ENCODE results near the gene ATXN10.
A peak's percentile ranks its signal among the peaks of the same experiment; 100 is the strongest.

Gene ATXN10

GRCh38 chr22:45772743-45773142, 101.1 kb downstream of the ATXN10 start:
- H3K36me3 ChIP-seq (ENCODE audit: insufficient read depth, low read length), result peaks cover 25% of the 10 kb centered on the region
- H3K4me1 ChIP-seq (ENCODE audit: insufficient read depth, low read length, severe bottlenecking), result peaks cover 99% of the 10 kb centered on the region
- no peaks in the 10 kb centered on the region for H3K27me3 ChIP-seq (ENCODE audit: insufficient read depth, low read length)
- no peaks in the 10 kb centered on the region for H4K20me1 ChIP-seq (ENCODE audit: insufficient read depth, low read length)
- peaks cover 45% of the 10 kb centered on the region for H3F3A ChIP-seq (ENCODE audit: insufficient read depth, low read length)
- H3K9ac ChIP-seq (ENCODE audit: low read length), result peak overlapping the region; percentile 65
- H3K79me2 ChIP-seq (ENCODE audit: insufficient read depth, low read length), result peaks cover 6% of the 10 kb centered on the region; the same call in 1 of the 2 replicates
- no peak overlapping the region for H2AFZ ChIP-seq (ENCODE audit: low read length)
- H3K4me2 ChIP-seq (ENCODE audit: low read length), result peak overlapping the region; percentile 55
- H3K4me3 ChIP-seq (ENCODE audit: low read depth, low read length, poor library complexity, severe bottlenecking), result peak overlapping the region; percentile 15
- H3K27ac ChIP-seq (ENCODE audit: low read depth, low read length, poor library complexity, severe bottlenecking), result peak overlapping the region; percentile 100
- TF ChIP-seq CTCF (IDR thresholded peaks at IDR 0.05; ENCODE audit: low read length) (no peak), EZH2 (IDR thresholded peaks at IDR 0.05; ENCODE audit: borderline replicate concordance, low read length) (no peak)
- H3K9me2 ChIP-seq (ENCODE audit: low read depth, low read length), result no peaks in the 10 kb centered on the region
- H3K9me3 ChIP-seq (ENCODE audit: low read length), result no peaks in the 10 kb centered on the region

- TF ChIP-seq CTCF (IDR thresholded peaks at IDR 0.05; ENCODE audit: low read length) (no peak), EZH2 (IDR thresholded peaks at IDR 0.05; ENCODE audit: borderline replicate concordance, low read length) (no peak)
- no peaks in the 10 kb centered on the region for H3K27me3 ChIP-seq (ENCODE audit: insufficient read depth, low read length)
- H3K4me1 ChIP-seq (ENCODE audit: insufficient read depth, low read length, severe bottlenecking), result peaks cover 99% of the 10 kb centered on the region
- no peaks in the 10 kb centered on the region for H4K20me1 ChIP-seq (ENCODE audit: insufficient read depth, low read length)
- peak overlapping the region; percentile 100 for H3K27ac ChIP-seq (ENCODE audit: low read depth, low read length, poor library complexity, severe bottlenecking)
- peaks cover 35% of the 10 kb centered on the region for H3K36me3 ChIP-seq (ENCODE audit: insufficient read depth, low read length)
- peak overlapping the region; percentile 64; the same call in 1 of the 2 replicates for H3K4me2 ChIP-seq (ENCODE audit: low read length)
- H3K4me3 ChIP-seq (ENCODE audit: low read depth, low read length, poor library complexity, severe bottlenecking), result no peak overlapping the region
- H2AFZ ChIP-seq (ENCODE audit: low read length), result no peak overlapping the region
- H3K79me2 ChIP-seq (ENCODE audit: insufficient read depth, low read length), result peaks cover 2% of the 10 kb centered on the region
- no peaks in the 10 kb centered on the region for H3K9me2 ChIP-seq (ENCODE audit: low read depth, low read length)
- H3F3A ChIP-seq (ENCODE audit: insufficient read depth, low read length), result peaks cover 51% of the 10 kb centered on the region
- peak overlapping the region; percentile 80 for H3K9ac ChIP-seq (ENCODE audit: low read length)
- no peaks in the 10 kb centered on the region for H3K9me3 ChIP-seq (ENCODE audit: low read length)
These were observed 102.5 kb downstream of the ATXN10 start for GRCh38 chr22:45774001-45774670.

- peak overlapping the region; percentile 80 for H3K9ac ChIP-seq (ENCODE audit: low read length)
These were observed 103.4 kb downstream of the ATXN10 start for GRCh38 chr22:45775062-45775461.

More at GRCh38 chr22:45775062-45775461, 103.4 kb downstream of the ATXN10 start:
- no peak for TF ChIP-seq EZH2 (IDR thresholded peaks at IDR 0.05; ENCODE audit: borderline replicate concordance, low read length)
- Histone ChIP-seq H4K20me1 (ENCODE audit: insufficient read depth, low read length) (no peaks in the 10 kb centered on the region), H3K27ac (ENCODE audit: low read depth, low read length, poor library complexity, severe bottlenecking) (peak overlapping the region; percentile 100), H3K4me3 (ENCODE audit: low read depth, low read length, poor library complexity, severe bottlenecking) (peak overlapping the region; percentile 8), H3F3A (ENCODE audit: insufficient read depth, low read length) (peaks cover 51% of the 10 kb centered on the region), H3K9me3 (ENCODE audit: low read length) (no peaks in the 10 kb centered on the region), H2AFZ (ENCODE audit: low read length) (no peak overlapping the region), H3K79me2 (ENCODE audit: insufficient read depth, low read length) (peaks cover 5% of the 10 kb centered on the region), H3K27me3 (ENCODE audit: insufficient read depth, low read length) (no peaks in the 10 kb centered on the region), H3K9me2 (ENCODE audit: low read depth, low read length) (no peaks in the 10 kb centered on the region), H3K36me3 (ENCODE audit: insufficient read depth, low read length) (peaks cover 42% of the 10 kb centered on the region), H3K4me2 (ENCODE audit: low read length) (peak overlapping the region; percentile 64), H3K4me1 (ENCODE audit: insufficient read depth, low read length, severe bottlenecking) (peaks cover 99% of the 10 kb centered on the region)

Data from OCI-LY1 (cell line).